ENCODE measurements around the gene KRT2.
"Not testable (repeated sequence)": the region's sequence is repeated elsewhere in the genome, so short reads cannot be mapped to it uniquely, and the experiment has no call there.

The KRT2 gene

DNA sequence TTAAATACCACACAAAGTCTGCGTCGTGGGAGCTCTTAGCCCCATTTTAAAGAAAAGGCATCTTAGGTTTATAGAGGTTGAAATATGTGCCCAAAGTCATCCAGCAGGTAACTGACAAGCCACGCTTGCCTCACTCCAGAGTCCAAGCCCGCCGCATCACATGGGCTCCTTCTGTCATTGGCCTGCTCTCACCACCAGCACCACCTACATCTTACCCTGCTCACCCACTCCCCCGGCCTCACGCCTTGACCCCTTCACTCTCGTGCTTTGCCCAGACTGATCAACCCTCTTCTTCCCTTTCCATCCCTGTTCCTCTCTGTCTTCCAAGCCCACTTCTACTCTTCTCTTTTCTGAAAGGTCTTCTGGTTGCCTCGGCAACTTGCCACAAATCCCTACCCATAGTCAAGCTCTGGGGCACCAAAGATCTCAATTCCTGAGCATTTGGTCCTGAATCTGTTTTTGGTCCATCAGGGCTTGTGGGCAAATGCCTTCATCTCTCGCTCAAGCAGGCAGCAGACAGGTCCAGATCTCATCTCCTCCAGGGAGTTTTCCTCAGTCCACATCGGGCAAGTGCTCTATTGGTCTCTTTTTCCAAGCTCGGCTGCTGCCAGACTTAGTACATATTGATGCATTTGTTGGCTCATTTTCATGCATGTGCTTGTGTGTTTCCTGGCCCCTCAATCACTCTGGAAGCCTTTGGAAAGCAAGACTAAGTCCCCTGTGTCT lies 31.7 kb upstream of the KRT2 start:
- no peak for DNase-seq

DNA sequence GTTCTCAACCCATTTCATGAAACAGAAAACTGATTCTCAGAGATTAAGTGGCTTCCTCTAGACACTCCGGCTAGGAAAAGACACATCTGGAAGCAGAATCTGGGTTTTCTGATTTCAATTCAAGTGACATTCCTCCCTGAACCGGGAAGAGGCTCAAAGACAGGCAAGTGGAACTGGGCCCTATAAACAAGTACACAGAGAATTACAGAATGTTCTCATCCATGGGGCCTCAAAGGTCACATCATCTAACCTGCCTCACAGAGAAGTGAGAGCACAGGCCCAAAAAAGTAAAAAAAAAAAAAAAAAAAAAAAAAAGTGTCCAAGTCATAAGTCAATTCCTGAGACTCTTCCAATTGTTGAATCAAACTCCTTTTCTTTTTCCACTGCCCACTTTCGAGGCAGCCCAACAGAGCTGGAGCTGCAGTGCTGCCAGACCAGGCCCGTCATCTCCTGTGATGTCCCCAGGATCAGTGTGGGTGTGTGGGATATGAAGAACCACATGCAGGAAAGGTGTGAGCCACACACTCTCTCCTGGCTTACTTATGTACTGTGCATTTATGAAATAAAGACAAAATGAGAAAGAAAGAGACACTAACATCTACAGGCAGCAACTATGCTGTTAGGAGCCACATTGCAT lies 31.0 kb upstream of the KRT2 start:
- no peak for DNase-seq

DNA sequence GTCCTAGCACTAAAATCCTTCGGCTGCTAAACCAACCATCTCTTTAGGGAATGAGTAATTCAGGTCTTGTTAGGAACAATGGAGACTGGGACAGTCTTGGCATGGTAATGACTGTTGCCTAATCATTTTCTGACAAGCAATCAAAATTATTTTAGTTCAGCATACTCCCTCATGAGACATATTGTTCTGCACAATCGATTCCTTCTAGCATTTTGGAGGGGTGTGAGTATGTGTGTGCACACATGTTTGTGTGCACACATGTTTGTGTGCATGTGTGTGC lies 30.3 kb upstream of the KRT2 start:
- DNase-seq = no peak

DNA sequence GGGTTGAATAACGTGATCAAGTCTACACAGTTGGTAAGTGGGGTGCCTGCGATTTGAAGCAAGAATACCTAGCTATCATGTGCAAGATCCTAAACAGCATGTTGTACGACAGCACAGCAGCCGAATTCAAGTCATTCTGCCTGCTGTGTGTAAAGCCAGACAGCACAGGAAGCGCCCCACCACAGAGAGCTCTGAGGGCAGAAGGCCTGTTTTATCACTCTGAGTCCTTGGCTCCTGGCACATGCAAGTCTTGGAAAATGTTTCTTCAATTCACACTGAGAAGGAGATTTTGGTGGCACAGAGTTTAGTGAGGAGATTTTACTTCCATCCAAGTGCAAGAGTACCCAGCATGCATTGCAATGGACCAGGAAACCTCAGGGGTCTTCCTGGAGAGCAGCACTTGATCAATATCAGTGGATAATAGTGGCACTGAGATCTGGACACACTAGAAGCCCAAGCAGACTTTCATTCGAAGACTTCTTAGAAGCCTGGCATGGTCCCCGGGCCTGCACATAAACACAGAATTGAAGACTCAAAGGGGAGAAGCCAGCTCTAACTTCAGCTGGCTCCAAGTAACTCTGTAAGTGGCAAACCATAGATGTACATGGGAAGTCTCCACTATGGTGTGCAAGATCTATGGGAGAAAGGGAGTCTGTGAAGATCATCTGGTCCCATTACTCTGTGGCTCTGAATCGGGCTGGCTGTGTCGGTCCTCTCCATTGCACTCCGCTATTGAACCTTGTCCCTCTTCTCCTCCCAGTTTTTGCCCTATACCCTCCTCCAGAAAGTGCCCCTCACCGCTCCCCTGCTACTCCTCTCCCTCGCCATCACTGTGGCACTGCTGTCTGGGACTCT lies 29.7 kb upstream of the KRT2 start:
- no peak for DNase-seq

DNA sequence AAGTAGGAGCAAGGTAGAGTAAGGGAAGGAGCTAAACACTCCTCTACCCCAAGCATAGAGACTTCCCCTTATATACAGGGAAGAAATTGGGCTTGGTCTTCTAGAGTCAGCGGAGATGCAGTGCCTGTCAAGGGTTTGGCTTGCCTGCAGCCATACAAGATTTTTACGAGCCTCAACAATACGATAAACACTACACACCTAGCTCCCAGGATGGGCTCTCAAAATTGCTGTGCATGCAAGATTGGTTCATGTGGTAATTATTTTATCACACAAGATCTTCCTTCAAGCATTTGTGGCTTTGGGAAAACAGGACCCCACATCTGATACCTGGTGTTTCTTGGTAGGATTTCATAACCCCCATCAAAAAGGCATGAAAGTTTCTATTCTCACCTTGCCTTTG lies 28.4 kb upstream of the KRT2 start, which contains the start of gene KRT1:
KRT1 (minus strand) TSS at position 45 of the 400 bp plus-strand sequence. CDS start 59 bp downstream, outside the sequence.
- no peak for DNase-seq

DNA sequence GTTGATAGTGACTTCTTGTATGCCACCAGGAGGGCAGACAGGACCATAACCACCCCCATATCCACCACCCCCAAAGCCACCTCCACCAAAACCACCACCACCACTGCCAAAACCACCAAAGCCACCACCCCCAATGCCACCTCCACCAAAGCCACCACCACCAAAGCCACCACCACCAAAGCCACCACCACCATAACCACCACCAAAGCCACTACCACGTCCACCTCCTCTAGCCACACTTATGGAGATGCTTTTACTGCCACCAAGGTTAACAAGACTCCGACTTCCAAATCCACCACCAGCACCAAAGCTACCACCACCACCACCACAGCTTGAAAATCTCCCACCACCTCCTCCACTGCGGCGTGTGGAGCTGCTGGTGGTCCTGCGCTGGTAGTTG lies 27.9 kb upstream of the KRT2 start:
- DNase-seq = no peak

DNA sequence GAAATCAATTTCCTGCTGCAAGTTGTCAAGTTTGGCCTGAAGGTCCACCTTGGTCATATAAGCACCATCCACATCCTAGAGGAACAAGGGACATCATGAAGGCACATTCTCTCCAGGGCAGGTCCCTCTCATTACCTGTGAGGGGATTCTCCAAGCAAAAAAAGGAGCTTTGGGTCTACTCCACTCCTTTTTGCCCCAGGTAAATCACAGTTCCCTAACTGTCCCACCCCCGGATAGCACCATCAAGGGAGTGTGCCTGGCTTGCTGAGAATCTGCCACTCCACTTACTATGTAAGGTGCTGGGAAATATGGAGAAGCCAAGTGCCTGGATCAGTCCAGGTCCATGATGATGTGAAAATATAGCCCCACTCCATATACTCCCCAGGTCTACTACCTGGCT lies 25.7 kb upstream of the KRT2 start:
- no peak for DNase-seq

DNA sequence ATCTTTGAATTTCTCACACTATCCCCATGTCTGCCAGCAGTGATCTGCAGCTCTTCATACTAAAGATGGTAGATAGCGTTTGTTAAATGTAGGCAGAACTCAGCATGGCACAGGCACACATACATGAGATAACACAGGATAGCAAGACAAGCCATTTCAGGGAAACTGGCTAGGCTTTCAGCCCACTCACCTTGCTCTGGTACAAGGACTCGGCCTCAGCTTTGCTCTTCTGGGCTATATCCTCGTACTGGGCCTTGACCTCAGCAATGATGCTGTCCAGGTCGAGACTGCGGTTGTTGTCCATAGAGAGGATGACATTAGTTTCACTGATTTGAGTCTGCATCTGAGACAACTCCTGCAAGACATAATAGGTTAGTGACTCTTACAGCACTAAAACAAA lies 25.1 kb upstream of the KRT2 start:
- DNase-seq = no peak

DNA sequence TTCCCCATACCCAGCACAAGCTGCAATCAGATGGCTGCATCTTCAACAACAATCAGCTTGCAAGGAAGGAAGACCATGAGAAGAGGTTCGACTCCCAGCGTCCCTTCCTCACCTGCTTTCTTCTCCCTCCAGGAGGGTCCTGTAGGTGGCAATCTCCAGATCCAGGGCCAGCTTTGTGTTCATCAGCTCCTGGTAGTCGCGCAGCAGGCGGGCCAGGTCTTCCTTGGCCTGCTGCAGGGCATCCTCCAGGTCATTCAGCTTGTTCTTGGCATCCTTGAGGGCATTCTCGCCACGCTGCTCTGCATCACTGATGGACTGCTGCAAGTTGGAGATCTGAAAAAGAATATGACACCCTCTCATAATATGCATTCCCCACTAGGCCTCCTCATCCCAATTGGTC lies 24.2 kb upstream of the KRT2 start:
- no peak for DNase-seq

DNA sequence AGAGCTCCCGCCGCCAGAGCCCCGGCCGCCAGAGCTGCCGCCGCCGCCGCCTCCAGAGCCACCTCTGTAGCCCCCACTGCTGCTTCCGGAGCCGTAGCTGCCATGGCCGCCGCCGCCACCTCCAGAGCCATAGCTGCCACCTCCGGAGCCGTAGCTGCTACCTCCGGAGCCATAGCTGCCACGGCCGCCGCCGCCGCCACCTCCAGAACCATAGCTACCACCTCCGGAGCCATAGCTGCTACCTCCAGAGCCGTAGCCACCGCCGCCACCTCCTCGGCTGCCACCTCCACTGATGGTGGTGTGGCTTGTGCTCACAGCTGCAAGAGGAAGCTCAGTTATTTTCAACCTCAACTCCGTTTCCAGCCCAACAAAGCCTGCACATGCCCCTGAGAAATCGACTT lies 23.3 kb upstream of the KRT2 start:
- no peak for DNase-seq

DNA sequence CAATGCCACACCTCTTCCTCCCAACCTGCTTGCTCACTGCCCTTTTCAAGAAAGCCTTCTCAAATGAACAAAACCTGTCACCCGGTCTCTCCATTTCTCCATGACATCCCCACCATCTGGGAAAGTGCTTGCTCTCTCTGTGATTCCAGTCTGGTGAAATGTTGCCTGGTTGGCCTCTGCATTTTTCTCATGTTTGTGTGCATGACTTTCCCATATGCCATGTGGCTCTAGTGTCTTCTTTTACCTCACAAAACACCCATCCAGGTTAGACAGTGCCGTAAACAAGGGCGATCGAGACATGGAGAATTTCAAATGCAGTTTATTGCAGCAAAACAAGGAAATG lies 22.4 kb upstream of the KRT2 start:
- DNase-seq = no peak

DNA sequence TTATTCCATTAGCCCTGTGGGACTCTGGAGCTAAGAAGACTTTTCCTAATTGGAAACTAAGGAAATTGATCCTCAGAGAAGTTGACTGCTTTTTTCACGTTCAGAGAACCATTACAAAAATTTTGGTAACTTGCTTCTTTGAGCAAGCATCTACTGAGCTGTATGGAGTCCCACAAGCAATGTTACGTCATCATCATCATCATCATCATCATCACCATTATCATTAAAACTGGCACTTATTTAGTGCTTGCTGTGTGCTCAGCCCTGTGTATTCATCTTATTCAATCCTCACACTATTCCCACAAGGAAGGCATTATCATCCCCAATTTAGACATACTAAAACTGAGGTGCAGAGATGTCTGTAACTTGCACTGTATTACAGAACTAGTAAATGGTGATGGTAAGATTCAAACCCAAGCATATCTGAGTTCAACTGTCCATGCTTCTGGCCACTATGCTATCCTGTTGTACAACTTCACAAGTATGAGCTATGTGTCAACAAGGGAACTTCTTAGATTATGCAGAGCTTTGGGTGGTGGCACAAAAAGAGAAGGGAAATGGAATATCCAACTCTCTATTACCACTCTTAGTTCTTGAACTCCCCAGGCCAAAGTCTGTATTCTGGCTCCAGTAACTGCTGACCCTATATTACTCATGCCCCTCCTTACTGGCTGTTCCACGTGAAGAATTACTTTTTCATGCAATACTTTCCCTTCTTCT lies 21.9 kb upstream of the KRT2 start:
- no peak for DNase-seq

DNA sequence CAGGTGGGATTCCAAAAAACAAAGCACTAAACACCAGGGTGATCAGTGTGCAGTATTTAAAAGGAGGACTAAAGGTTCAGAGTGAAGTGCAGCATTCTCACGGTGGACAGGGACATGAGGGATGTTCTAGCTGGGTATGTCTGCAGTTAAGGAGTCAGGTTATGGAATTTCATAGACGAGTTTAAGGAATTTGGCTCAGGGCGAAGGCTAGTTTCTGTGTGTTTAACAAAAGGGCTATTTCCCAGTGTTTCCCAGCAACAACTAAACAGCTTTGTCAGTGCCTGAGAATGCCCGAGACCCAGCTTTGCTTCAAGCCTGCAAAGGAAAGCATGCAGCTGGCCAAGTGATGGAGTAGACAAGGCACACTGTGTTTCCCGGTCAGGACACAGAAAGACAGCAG lies 21.2 kb upstream of the KRT2 start:
- no peak for DNase-seq

DNA sequence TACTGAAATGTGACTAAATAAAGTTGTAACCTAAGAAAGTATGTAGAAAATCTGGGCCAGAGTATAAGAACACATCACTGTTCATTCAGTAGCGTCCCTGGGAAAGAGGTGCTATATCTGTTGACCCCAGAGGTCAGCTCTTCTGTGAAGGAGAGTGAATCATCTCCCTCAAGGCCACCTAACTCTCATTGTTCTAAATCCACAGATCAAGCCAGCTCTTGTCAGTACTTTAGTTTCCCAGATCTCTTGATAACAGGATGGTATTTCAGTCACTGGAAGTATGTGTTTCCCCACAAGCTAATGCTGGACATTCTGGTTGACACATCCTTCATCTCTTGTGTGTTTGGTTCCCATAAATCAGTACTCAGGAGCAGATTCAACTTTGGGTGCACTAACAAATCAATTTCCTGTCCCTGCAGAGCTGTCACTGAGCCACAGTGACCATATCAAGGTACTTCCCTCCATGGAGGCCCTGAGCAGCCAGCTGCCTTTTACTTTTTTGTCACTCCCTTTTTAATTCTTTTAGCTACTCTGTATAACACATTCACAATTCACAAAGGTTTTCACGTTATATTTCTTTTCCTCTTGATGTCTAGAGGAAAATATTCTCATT lies 20.4 kb upstream of the KRT2 start:
- DNase-seq = no peak

DNA sequence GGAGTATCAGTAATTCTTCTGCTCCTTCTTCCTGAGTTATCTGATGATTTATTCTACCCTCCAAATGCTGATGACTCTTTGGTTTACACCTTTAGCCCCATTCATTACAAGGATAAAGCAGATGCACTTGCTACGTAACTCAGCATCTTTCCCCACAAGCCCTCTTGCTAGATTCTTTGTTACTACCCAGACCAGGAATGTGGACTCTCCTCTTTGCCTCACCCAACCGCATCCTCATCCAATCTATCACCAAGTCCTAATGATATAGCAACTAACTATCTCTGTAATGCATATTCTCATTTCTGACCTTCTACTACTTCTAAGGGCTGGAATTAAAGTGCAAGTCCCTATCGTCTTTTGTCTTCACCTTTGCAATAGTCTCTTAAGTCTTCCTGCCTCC lies 18.9 kb upstream of the KRT2 start:
- DNase-seq = no peak

DNA sequence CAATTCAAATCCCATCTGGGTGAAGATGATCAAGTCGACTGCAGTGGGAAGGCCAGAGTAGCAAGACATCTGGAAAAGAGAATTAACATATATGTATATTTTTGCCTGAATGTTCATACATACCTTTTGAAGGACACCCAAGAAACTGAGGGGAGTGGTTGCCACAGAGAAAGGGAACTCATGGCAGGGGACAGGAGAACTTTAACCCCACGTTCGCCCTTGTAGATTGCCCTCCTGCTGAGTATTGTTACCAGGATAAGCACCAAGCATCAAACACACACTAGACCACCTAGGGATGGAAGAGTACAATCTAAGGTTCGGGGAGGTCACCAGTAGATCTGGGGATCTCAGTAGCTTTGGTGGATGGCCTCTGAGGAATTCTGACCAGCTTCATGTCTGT lies 18.5 kb upstream of the KRT2 start:
- DNase-seq = no peak

DNA sequence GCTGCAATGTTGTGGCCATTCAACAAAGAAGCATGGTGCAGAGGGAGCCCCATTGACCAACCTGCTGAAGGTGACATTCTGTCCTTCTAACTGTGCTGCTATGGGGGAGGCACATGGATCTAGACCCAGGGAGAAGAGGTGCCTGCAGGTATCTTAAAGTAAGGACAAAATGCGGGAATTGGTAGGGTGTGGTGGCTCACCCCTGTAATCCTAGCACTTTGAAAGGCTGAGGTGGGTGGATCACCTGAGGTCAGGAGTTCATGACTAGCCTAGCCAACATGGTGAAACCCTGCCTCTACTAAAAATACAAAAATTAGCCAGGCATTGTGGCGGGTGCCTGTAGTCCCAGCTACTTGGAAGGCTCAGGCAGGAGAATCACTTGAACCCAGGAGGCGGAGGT lies 17.9 kb upstream of the KRT2 start:
- not testable (repeated sequence) for DNase-seq

DNA sequence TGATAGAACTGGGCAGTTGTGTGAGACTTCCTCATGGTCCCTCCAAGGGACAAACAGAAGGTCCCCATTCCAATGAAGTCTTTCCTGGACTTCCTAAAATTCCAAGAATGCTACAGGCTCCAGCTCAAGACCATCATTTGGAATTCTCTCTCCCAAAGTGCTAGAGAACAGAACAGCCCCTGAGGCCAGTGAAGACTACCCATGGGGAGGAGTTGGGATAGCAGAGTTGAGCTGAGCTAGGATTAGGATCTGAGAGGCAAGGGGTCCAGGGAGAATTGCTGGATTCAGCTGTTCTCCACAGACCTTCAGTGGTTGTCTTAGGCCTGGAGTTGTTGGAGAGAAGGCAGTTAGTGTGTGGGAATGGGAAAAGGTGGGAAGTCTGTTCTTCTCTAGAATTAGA lies 17.4 kb upstream of the KRT2 start:
- no peak for DNase-seq

DNA sequence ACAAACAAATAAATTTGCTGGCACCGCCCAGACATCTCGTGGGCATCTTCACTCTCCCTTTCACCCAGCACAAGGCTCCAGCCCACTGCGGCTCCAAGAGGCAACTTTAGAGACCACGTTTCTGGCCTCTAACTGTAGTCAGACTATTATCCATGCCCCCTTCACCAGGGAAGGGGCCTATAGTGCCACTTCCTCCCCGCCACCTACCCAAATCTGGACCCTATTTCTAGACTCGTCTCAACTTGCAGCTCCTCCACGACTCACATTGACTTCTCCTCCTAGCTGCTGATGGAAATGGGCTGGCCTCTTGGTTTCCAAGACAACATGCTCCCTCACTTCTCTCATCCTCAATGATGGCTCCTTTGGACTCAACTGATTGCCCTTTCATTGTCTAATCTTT lies 15.9 kb upstream of the KRT2 start:
- no peak for DNase-seq

DNA sequence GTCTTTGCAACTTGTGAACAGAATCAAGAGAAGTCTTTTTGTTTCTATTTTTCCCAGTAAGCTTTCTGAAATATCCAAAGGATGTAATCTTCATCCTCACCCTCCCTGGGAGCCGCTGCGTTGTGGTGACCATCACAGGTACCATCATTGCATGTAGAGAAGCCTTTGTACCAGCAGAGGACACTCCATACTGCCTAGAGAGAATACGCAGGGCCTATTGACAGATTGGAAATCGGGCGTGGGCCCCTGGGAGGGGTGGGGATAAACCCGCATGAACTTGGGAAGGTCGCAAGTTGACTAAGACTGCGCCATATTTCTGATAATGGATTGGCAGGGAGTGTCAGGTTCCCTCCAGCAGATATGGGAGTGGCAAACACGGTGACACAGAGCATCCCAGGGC lies 15.5 kb upstream of the KRT2 start:
- DNase-seq = no peak

DNA sequence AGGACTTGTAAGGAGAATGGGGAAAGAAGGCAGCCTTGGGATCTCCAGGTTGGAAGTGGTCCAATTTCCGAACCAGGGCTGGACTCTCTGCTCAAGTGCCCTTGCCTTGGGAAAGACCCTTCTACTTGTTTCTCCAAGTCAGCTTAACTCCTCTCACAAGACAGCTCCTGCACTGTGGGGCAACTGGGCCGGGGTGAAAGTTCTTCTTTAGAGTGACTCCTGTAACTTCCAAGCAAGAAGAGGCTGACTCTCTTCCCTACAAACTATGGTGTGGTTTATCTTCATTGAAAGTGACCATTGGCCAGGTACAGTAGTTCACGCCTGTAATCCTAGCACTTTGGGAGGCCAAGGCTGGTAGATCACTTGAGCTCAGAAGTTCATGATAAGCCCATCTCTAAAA lies 14.5 kb upstream of the KRT2 start:
- no peak for DNase-seq

DNA sequence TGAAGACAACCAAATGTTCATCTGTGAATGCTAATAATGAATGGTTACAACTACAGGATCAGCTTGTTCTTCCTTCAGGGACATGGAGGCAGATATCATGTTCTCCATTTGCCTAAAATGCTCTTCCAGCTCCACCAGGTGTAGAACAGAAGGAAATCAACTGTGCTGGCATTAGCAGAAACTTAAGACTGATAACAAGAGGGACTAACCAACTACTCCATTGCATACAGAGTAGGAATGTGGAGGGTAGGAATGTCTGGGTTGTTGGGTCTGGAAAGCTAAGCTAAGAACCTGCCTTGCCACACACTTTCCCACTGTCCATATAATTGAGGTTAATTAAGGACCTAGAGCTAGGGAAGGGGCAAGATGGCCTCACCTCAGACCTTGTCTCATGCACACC lies 11.4 kb upstream of the KRT2 start:
- peak; percentile 27 for DNase-seq

DNA sequence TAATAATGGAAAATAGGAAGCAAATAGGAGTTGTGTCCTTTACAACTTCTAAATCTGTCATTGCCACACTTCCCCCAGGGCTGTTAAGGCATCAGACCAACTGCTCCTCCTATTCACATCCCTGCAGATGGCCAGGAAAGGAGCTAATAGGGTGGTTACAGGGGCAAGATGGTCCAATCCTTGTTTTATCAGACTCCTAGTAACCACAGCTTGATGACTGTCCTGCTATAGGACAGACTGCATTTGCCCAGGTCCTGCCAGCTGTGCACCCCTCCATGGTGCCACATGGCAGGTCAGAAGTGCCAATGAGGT lies 10.9 kb upstream of the KRT2 start:
- DNase-seq = peak; percentile 79

Measured in OCI-M1 (cell line).